Peyer's patch (tissue), 4 donors: Measurements from ENCODE around the gene SNRPA. TPM values are rescaled to one million over a fixed set of nuclear protein-coding genes. Genes with fewer than 3 reads are reported as not detected.

Experiments used
- DNase-seq, 3 donors: peaks; one replicate each; pipeline ENCODE4 v3.0.0-alpha.2; 2017 to 2019
- H3K27ac ChIP-seq, 4 donors: fragments of 200-600 bp; sonication (generic); one replicate each; pipeline ENCODE4 v1.5.1; 2016 to 2019
- H3K27me3 ChIP-seq, 2 donors: fragments of 200-600 bp; sonication (generic); one replicate each; pipeline ENCODE4 v1.5.1; 2019
- H3K36me3 ChIP-seq, 3 donors: fragments of 200-600 bp; sonication (generic); one replicate each; pipeline ENCODE4 v1.5.1; 2016 to 2019
- H3K4me1 ChIP-seq, 4 donors: fragments of 200-600 bp; sonication (generic); one replicate each; pipeline ENCODE4 v1.5.1; 2016 to 2019
- H3K4me3 ChIP-seq, 4 donors: fragments of 200-600 bp; sonication (generic); 1 replicate in 3 of 4; 2 replicates in 1 of 4; pipeline ENCODE4 v1.5.1; 2016 to 2019; ENCODE audit warnings: mild to moderate bottlenecking in 1 of 4
- H3K9me3 ChIP-seq, 4 donors: fragments of 200-600 bp; sonication (generic); one replicate each; pipeline ENCODE4 v1.5.1; 2016 to 2019; ENCODE audit warnings: mild to moderate bottlenecking in 1 of 4
- CTCF ChIP-seq, 6 experiments: fragments of 450-650 bp in 4 of 6; fragments of 200-600 bp in 2 of 6; sonication (generic) in 1 of 6; IDR thresholded peaks; one replicate each; pipeline ENCODE4 v1.5.1; 2017 to 2019; ENCODE audit warnings: antibody characterized with exemption in 6 of 6, mild to moderate bottlenecking in 3 of 6, moderate library complexity in 1 of 6
- POLR2A ChIP-seq, 2 donors: fragments of 450-650 bp; IDR thresholded peaks; one replicate each; pipeline ENCODE4 v1.5.1; 2017; ENCODE audit warnings: antibody characterized with exemption in 2 of 2, mild to moderate bottlenecking in 2 of 2, moderate library complexity in 2 of 2
- total RNA-seq, 4 donors: library from RNA; depleted of rRNA; stranded (reverse); fragments of >200 nt; gene quantifications; one replicate each; pipeline ENCODE4 v1.1.0, GENCODE V29; 2016

SNRPA gene
- total RNA-seq, 4 donors from 2014 or later: 44.5 to 104 (median 72.1) TPM

DNA sequence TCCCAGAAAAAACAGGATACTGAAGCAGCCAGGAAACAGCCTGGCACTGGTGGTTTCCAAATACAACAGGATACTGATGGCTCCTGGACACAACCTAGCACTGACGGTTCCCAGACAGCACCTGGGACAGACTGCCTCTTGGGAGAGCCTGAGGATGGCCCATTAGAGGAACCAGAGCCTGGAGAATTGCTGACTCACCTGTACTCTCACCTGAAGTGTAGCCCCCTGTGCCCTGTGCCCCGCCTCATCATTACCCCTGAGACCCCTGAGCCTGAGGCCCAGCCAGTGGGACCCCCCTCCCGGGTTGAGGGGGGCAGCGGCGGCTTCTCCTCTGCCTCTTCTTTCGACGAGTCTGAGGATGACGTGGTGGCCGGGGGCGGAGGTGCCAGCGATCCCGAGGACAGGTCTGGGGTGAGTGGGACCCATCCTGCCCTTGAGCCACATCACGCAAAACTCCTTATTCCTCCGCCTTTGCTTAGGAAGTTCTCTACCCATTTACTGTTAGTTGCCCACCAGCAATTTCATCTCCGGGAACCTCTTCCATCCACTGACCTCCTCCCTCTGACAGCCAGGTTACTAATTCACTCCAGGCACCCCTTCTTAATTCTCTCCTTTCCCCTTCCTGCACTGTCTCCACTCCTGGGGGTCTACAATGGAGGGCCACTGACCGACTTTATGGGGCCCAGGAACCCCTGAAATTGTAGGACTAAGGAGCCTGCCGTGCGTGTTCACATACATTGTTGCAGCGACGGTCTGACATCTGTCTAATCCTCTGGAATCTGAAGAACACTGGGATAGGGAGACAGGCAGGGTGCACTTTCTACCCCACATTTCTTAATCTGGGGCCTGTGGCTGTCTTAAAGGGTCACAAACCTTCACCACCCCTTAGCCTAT, 32.9 kb upstream of the SNRPA start:
- DNase-seq: peak; percentile 23 to 74 (median 64)
- no peaks in the 10 kb centered on the region for H3K9me3 ChIP-seq
- peak overlapping the region; percentile 89 to 99 (median 96) for H3K27ac ChIP-seq
- TF ChIP-seq POLR2A (IDR thresholded peaks at IDR 0.05) (no peak), CTCF (IDR thresholded peaks at IDR 0.05) (no peak)
- H3K4me3 ChIP-seq: peak overlapping the region; percentile 69 to 91 (median 81)
- H3K27me3 ChIP-seq: no peaks in the 10 kb centered on the region
- H3K4me1 ChIP-seq: peaks cover 0 to 56% (median 26%) of the 10 kb centered on the region in 4 donors
- peaks cover 0 to 10% (median 0%) of the 10 kb centered on the region in 3 donors for H3K36me3 ChIP-seq

DNA sequence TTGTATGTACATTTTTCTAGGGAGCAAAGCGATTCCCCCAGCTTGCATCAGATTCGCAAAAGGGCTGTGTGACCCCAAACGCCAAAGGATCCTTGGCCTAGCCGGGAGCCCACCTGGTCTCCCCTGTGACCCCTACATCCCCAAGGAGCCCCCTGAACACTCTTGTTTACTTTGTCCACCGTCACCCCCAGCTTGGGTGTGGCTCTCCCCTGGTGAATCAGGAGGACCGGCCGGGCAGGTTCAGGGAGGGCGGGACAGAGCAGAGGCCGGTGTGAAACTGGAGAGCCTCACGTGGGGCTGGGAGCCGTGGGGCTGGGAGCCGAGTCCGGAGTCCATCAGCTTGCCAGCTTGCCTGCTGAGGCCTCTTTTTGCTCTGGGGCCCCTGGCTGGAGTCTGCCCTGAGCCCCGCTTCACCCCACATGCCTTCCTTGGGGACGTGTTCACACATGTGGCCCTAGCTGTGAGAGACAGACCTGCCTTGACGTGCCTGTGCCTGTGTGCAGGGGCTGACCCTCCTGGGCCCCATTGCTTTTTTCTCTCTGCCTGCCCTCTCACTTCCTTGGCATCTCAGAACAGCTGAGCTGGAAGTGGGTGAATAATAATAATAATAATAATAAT, 32.1 kb upstream of the SNRPA start:
- Histone ChIP-seq H3K4me1 (peaks cover 0 to 52% (median 26%) of the 10 kb centered on the region in 4 donors), H3K9me3 (no peaks in the 10 kb centered on the region), H3K27me3 (no peaks in the 10 kb centered on the region), H3K27ac (peak overlapping the region; percentile 89 to 99 (median 96)), H3K4me3 (peak overlapping the region; percentile 69 to 91 (median 81)), H3K36me3 (peaks cover 0 to 15% (median 0%) of the 10 kb centered on the region in 3 donors)
- TF ChIP-seq CTCF (IDR thresholded peaks at IDR 0.05) (peak in 1 of 6 experiments; percentile 18), POLR2A (IDR thresholded peaks at IDR 0.05) (peak; percentile 63 to 84)
- peak; percentile 34 to 94 (median 94) for DNase-seq

DNA sequence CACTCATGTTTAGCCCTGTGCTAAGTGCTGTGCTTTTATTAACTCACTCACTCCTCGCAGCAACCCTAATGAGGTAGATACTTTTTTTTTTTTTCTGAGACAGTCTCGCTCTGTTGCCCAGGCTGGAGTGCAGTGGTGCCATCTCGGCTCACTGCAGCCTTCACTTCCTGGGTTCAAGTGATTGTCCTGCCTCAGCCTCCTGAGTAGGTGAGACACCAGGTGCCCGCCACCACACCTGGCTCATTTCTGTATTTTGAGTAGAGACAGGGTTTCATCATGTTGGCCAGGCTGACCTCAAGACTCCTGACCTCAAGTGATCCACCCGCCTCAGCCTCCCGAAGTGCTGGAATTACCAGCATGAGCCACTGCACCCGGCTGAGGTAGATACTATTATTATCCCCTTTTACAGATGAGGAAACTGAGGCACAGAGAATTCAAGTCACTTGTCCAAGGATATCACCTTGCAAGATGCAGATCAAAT, 31.5 kb upstream of the SNRPA start:
- Histone ChIP-seq H3K4me1 (peaks cover 0 to 46% (median 23%) of the 10 kb centered on the region in 4 donors), H3K27ac (peak overlapping the region; percentile 89 to 99 (median 96)), H3K27me3 (no peaks in the 10 kb centered on the region), H3K36me3 (peaks cover 0 to 21% (median 0%) of the 10 kb centered on the region in 3 donors), H3K4me3 (peak overlapping the region; percentile 69 to 91 (median 81)), H3K9me3 (no peaks in the 10 kb centered on the region)
- TF ChIP-seq CTCF (IDR thresholded peaks at IDR 0.05): no peak
- no peak for TF ChIP-seq POLR2A (IDR thresholded peaks at IDR 0.05)
- DNase-seq: peak in 1 of 3 donors; percentile 47

GRCh38 chr19:40721140-40721486, 29.9 kb upstream of the SNRPA start:
- no peaks in the 10 kb centered on the region for H3K27me3 ChIP-seq
- H3K9me3 ChIP-seq: no peaks in the 10 kb centered on the region
- TF ChIP-seq CTCF (IDR thresholded peaks at IDR 0.05): no peak
- no peak for DNase-seq
- peaks cover 0 to 38% (median 0%) of the 10 kb centered on the region in 3 donors for H3K36me3 ChIP-seq
- H3K4me3 ChIP-seq: peak overlapping the region in 1 of 4 donors; percentile 69
- H3K27ac ChIP-seq: peak overlapping the region; percentile 47 to 99 (median 92)
- peaks cover 0 to 36% (median 16%) of the 10 kb centered on the region in 4 donors for H3K4me1 ChIP-seq

DNA sequence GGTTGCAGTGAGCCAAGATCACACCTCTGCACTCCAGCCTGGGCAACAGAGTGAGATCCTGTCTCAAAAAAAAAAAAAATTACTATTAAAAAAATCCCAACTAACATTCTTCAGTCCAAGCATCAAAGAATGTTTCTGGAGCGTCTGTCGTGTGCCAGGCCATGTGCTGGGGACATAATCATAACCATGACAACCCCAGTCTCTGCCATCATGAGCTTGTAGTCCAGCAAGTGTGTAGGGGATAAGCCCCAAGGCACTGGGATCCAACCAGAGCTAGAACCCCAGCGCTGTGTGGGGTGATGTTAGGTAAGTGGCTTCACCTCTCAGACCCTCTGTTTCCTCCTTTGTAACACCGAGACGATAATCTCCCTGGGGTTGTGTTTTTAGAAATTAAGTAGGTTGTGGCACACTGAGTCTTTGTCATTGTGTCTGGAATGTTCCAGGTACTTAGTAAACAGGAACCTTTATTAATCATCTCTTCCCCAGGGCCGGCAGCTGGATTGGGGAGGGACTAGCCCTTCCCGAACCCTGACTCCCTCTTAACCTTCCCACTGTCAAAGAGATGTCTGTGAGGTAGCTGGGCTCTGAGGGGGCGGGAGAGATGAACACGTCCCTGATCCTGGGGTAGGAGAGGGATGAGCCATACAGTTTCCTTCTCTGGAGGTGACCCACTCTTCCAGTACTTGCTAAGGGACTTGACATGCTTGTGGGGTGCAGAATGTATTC, 28.9 kb upstream of the SNRPA start:
- no peak for DNase-seq
- TF ChIP-seq CTCF (IDR thresholded peaks at IDR 0.05): no peak
- no peak for TF ChIP-seq POLR2A (IDR thresholded peaks at IDR 0.05)
- Histone ChIP-seq H3K27ac (peak overlapping the region; percentile 17 to 99 (median 58)), H3K27me3 (no peaks in the 10 kb centered on the region), H3K4me3 (peak overlapping the region in 2 of 4 donors; percentile 5 to 69), H3K36me3 (peaks cover 0 to 47% (median 0%) of the 10 kb centered on the region in 3 donors), H3K9me3 (no peaks in the 10 kb centered on the region), H3K4me1 (peaks cover 0 to 33% (median 13%) of the 10 kb centered on the region in 4 donors)
